Hematopoietic multipotent progenitor cell treated with erythropoietin and hydrocortisone succinate and interleukin-3 and kit ligand, for 4 days (in vitro differentiated cells): ENCODE measurements around the gene ALKBH6.

ENCODE experiments used
- DNase-seq: peaks from one replicate; pipeline ENCODE4 v3.0.0-alpha.2; 2015

Gene ALKBH6

GRCh38 chr19:36030264-36031148 lies 16.5 kb upstream of the ALKBH6 start:
- no peak for DNase-seq

- DNase-seq, result no peak
Measured at GRCh38 chr19:36028313-36029041, 14.5 kb upstream of the ALKBH6 start.

GRCh38 chr19:36027696-36028095 lies 13.7 kb upstream of the ALKBH6 start:
- DNase-seq, result no peak

GRCh38 chr19:36026091-36026876 lies 12.3 kb upstream of the ALKBH6 start:
- DNase-seq, result no peak

GRCh38 chr19:36025541-36025940 lies 11.5 kb upstream of the ALKBH6 start:
- no peak for DNase-seq

DNA sequence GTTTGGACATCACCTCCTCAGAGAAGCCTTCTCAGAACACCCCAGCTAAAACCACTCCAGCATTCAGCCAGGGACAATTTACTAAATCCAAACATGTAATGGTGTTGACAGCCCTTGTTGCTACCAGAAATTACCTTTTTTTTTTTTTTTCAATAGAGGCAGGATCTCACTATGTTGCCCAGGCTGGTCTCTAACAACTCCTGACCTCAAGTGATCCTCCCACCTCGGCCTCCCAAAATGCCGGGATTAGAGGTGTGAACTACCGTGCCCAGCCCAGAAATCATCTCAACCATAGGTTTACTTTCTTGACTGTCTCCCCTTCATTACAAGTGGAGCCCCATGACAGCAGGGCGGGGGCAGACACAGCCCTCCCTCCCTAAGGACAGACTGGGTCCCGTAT lies 9.4 kb upstream of the ALKBH6 start:
- no peak for DNase-seq

DNA sequence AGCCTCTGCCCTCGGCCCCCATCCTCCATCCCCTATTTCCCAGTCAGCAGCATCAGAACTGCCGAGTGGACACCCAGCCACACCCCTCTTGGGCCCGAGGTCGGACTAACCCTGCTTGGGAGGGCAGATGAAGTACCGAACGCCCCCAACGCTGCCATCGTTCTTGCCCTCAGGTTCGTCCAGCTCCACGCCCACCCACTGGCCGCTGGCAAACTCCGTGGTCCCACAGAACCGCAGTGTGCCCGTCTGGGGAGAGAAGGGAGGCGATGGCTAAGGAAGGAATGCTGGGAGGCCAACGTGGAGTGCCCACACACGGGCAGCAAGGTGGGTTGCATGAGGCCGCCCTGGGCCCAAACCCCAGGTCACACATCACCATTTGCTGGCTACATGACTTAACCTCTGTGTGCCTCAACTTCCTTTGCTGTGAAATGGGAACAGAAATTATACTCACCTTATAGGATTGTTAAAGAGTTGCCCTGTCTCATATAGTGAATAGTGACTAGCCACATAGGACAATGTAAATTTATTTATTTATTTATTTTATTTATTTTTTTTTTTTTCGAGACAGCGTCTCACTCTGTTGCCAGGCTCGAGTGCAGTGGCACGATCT lies 5.2 kb upstream of the ALKBH6 start:
- no peak for DNase-seq

- DNase-seq, result no peak
Measured at GRCh38 chr19:36013280-36014011, 567 bp downstream of the ALKBH6 start.

DNA sequence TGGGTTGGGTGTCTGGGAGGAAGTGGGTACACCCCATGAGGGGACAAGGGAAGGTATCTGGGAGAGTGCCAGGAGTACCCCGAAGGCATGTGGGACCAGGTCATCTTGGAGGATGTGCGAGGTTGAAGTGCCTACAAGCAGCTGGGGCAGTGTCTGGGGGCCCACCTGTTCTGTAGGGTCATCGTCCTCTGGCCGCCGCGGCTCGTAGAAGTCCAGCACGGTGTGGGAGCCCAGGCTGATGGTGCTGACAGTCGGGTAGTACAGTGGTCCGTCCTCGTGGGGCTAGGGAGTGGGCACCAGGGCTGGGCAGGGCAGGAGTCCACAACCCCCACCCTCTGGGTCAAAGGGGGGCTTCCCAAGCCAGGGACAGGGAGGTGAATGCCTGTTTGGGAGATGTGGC lies 3.6 kb downstream of the ALKBH6 start:
- DNase-seq, result no peak

DNA sequence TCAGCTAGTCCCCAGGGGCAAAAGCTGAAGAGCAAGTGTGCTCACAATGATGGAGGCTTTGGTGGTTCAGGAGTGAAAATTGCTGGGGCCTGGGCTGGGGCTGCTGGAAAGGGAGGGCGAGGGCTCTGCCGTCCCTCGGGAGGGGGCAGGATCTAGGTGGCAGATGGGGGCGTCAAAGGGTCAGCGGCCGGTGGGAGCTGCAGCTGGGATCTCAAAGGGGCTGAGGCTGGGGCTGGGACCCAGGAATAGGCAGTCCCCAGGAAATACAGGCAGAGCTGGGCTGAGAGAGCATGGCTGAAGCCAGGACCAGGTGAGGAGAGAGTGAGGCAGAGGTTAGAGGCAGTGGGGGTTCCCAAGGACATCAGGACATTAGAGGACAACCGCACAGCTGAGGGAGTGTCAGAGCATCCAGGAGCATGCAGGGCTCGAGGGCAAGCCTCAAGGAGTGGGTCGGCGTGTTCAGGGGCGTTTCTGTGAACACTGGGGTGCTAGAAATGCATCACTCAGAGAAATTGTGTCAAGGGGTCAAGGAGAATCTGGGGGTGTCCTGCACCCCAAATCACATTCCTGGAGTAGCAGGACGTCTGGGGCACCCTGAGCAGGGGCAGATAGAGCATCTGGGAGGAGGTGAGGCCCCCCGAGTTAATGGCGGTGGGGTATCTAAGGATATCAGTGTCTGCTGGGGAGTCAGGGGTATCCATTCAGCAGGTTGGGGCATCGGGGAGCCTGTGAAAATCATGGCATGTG lies 4.2 kb downstream of the ALKBH6 start:
- DNase-seq, result no peak

- peak; percentile 81 for DNase-seq
Measured at GRCh38 chr19:36009220-36009619, 4.8 kb downstream of the ALKBH6 start.

GRCh38 chr19:36008336-36008978 lies 5.6 kb downstream of the ALKBH6 start, which contains the start of gene SYNE4:
Gene SYNE4 (minus strand): TSS chr19:36008813. CDS start chr19:36008681, 132 bp downstream.
- DNase-seq, result no peak

DNA sequence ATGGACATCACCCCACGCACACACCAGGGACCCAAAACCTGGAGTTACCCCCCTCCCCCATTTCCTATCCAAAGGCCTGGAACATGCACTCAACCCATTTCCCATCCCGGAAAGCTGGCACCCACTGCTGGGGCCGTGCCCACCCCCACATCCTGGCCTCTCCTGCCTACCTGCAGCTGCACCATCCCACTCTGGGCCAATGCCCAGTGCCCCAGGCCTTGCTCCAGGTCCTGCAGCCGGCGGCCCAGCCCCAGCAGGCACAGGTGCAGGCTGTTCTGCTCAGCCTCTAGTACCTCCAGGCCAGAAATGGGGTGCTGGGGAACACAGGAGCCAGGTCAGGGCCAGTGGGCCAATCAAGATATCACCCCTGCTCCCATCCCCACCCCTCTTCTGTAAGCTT lies 7.1 kb downstream of the ALKBH6 start:
- no peak for DNase-seq

DNA sequence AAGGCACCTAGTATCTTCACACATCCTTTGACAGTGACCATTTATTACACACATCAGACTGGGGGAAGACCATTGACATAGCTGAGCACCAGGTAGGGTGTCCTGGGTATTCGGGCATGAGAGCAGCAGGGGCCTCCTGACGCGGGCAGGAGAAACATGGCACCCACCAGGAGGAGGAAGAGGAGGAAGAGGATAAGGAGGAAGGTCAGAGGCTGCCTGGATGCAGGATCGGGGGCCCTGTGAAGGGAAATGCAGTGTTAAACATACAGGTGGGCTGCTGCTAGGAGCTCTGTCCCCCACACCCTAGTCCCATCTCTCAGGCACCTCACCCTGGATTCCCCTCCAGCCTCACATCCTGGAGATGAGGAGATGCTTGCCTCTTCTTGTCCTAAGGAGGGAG lies 10.7 kb downstream of the ALKBH6 start:
- DNase-seq, result no peak

- no peak for DNase-seq
Measured at GRCh38 chr19:36001605-36002004, 12.4 kb downstream of the ALKBH6 start.

DNA sequence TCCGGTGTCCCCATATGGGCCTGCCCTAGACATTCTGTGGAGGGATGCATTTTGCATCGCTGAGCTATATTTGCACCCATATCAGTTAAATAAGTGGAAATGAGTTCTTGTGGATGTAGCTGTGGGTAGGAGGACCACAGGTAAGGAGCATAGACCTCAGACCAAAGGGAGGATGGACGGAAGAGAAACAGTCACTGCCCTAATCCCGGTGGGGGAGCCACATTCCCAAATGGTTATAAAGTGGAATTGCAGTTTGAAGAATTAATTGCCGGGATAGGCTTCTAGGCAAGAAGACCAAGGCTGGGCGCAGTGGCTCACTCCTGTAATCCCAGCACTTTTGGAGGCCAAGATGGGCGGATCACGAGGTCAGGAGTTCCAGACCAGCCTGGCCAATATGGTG lies 17.2 kb downstream of the ALKBH6 start:
- no peak for DNase-seq

GRCh38 chr19:35995048-35995993 lies 18.7 kb downstream of the ALKBH6 start, which contains the start of gene SDHAF1:
Gene SDHAF1 (plus strand): TSS chr19:35995188. CDS start chr19:35995275, 87 bp downstream.
- peak; percentile 98 for DNase-seq

DNA sequence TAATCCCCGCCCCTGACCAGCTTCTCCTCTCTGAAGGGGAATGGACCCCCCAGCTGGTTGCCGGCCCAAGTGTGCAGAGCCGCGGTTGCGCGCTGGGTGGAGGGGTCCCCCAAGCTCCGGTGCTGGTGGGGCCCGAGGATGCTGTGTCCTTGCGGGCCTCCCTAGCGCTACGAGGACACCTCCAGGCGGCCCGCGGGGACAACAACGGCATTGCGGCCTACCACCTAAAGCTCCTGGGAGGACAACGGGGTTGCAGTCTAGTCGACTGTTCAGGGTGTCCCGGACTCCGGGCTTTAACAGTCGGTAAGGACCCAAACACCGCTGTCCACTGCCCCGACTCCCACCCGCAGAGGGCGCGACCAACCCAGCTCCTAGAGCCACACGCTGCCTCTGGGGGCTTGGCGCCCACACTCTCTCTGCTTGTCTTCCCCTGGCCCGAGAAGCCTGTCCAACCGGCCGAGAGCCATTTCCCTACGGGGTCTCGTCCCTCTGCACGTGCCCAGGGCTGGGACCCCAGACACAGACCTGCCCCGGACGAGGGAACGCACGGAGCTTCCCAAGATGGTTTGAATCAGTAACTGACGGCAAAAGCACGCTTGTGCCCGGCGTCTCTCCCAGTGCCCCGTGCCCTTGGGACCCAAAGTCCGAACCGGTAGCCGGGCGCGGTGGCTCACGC lies 20.0 kb downstream of the ALKBH6 start:
- peak; percentile 49 for DNase-seq
